Gastroesophageal sphincter (tissue), 3 donors: ENCODE data around the gene ARHGAP27.

ENCODE experiments used
- EP300 ChIP-seq: sonication (generic); formaldehyde crosslinking; IDR thresholded peaks from one replicate; pipeline ENCODE4 v1.6.1; 2017; ENCODE audit warnings: antibody characterized with exemption, mild to moderate bottlenecking
- POLR2A ChIP-seq, 2 donors: fragments of 450-650 bp; IDR thresholded peaks; one replicate each; pipeline ENCODE4 v1.6.1; 2017; ENCODE audit warnings: antibody characterized with exemption in 2 of 2, mild to moderate bottlenecking in 2 of 2, moderate library complexity in 1 of 2
- POLR2AphosphoS5 ChIP-seq: sonication (generic); formaldehyde crosslinking; IDR thresholded peaks from one replicate; pipeline ENCODE4 v1.6.1; 2017; ENCODE audit warnings: antibody characterized with exemption
- TF ChIP-seq, protein P1 (sequence below), 4 experiments: fragments of 200-600 bp in 2 of 4; fragments of 450-650 bp in 2 of 4; sonication (generic) in 1 of 4; IDR thresholded peaks; one replicate each; pipeline ENCODE4 v1.5.1; 2017 to 2019; ENCODE audit warnings: antibody characterized with exemption in 4 of 4, mild to moderate bottlenecking in 2 of 4, moderate library complexity in 2 of 4

DNA sequence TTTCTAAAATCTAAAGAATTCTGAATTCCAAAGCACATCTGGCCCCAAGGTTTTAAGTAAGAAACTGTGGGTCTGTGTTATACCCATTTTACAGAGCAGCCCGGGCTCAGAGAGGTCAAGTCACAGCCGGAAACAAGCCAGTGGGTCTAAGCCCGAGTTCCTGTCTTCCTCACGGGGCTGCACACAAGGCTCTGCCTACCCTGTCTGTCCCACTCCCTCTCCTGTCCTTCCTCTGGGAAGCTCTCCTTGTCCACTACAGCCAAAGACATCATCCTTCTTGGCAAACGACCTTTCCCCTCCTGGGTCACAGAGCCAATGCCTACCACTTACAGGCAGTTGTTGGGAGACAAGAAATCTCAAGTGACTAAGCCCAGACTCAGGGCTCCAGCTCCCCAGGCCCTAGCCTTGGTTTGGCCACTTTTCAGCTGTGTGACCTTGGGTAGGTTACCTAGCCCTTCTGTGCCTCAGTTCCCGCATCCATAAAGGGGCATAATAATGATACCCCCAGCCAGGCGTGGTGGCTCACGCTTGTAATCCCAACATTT lies 60.3 kb downstream of the ARHGAP27 start:
- TF ChIP-seq, protein P1, sequence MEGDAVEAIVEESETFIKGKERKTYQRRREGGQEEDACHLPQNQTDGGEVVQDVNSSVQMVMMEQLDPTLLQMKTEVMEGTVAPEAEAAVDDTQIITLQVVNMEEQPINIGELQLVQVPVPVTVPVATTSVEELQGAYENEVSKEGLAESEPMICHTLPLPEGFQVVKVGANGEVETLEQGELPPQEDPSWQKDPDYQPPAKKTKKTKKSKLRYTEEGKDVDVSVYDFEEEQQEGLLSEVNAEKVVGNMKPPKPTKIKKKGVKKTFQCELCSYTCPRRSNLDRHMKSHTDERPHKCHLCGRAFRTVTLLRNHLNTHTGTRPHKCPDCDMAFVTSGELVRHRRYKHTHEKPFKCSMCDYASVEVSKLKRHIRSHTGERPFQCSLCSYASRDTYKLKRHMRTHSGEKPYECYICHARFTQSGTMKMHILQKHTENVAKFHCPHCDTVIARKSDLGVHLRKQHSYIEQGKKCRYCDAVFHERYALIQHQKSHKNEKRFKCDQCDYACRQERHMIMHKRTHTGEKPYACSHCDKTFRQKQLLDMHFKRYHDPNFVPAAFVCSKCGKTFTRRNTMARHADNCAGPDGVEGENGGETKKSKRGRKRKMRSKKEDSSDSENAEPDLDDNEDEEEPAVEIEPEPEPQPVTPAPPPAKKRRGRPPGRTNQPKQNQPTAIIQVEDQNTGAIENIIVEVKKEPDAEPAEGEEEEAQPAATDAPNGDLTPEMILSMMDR (IDR thresholded peaks at IDR 0.05), result no peak
- TF ChIP-seq EP300, result no peak
- TF ChIP-seq POLR2AphosphoS5, result no peak
- no peak for TF ChIP-seq POLR2A (IDR thresholded peaks at IDR 0.05)
